HG02763 (cell line): ENCODE data around the gene FIP1L1.
"Not testable (repeated sequence)": the region's sequence is repeated elsewhere in the genome, so short reads cannot be mapped to it uniquely, and the experiment has no call there.

Source experiments
- ATAC-seq: cut with Tn5 transposase; IDR thresholded peaks from one replicate; pipeline ENCODE4 v1.9.1; 2021; ENCODE audit warnings: mild to moderate bottlenecking, moderate library complexity; ENCODE audit not compliant: unreplicated experiment

Gene FIP1L1

GRCh38 chr4:53465891-53466290 is 88.5 kb downstream of the FIP1L1 start:
- ATAC-seq: no peak

- ATAC-seq: not testable (repeated sequence)
These were observed 89.1 kb downstream of the FIP1L1 start for GRCh38 chr4:53466576-53466975.

GRCh38 chr4:53476232-53477037 is 99.0 kb downstream of the FIP1L1 start:
- ATAC-seq: no peak

GRCh38 chr4:53477038-53477565 is 99.7 kb downstream of the FIP1L1 start:
- ATAC-seq: no peak

GRCh38 chr4:53477636-53478035 is 100.2 kb downstream of the FIP1L1 start:
- no peak for ATAC-seq

- ATAC-seq: no peak
These were observed 101.4 kb downstream of the FIP1L1 start for GRCh38 chr4:53478671-53479456.

- no peak for ATAC-seq
These were observed 102.5 kb downstream of the FIP1L1 start for GRCh38 chr4:53479736-53480525.

- ATAC-seq: no peak
These were observed 103.5 kb downstream of the FIP1L1 start for GRCh38 chr4:53480909-53481308.

GRCh38 chr4:53481586-53481985 is 104.1 kb downstream of the FIP1L1 start:
- ATAC-seq: no peak

- no peak for ATAC-seq
These were observed 105.8 kb downstream of the FIP1L1 start for GRCh38 chr4:53483250-53483649.

- no peak for ATAC-seq
These were observed 107.6 kb downstream of the FIP1L1 start for GRCh38 chr4:53484911-53485657.

- ATAC-seq: no peak
These were observed 108.2 kb downstream of the FIP1L1 start for GRCh38 chr4:53485658-53486040.

GRCh38 chr4:53487766-53488165 is 110.3 kb downstream of the FIP1L1 start:
- no peak for ATAC-seq

GRCh38 chr4:53489279-53489889 is 111.9 kb downstream of the FIP1L1 start:
- no peak for ATAC-seq

- ATAC-seq: no peak
These were observed 112.9 kb downstream of the FIP1L1 start for GRCh38 chr4:53490161-53490956.

- ATAC-seq: no peak
These were observed 113.7 kb downstream of the FIP1L1 start for GRCh38 chr4:53490965-53491622.

- no peak for ATAC-seq
These were observed 117.4 kb downstream of the FIP1L1 start for GRCh38 chr4:53494851-53495250.

- ATAC-seq: no peak
These were observed 120.2 kb downstream of the FIP1L1 start for GRCh38 chr4:53497487-53498244.
